Hepatocyte (in vitro differentiated cells): ENCODE data around the gene ZG16B. TPM values are rescaled to one million over a fixed set of nuclear protein-coding genes. Genes with fewer than 3 reads are reported as not detected.

Experiments
- DNase-seq: peaks from one replicate; pipeline ENCODE4 v3.0.0-alpha.2; 2016; ENCODE audit warnings: low spot score
- H2AFZ ChIP-seq: fragments of 200-600 bp; sonication (generic); 2 replicates; pipeline ENCODE4 v1.6.0; 2016; ENCODE audit warnings: antibody characterized with exemption, mild to moderate bottlenecking
- H3K27ac ChIP-seq: fragments of 200-600 bp; sonication (generic); 2 replicates; pipeline ENCODE4 v1.5.1; 2016; ENCODE audit warnings: mild to moderate bottlenecking
- H3K27me3 ChIP-seq: fragments of 200-600 bp; sonication (generic); 2 replicates; pipeline ENCODE4 v1.6.1; 2016
- H3K36me3 ChIP-seq: fragments of 200-600 bp; sonication (generic); replicated peaks from 2 replicates; pipeline ENCODE4 v1.5.1; 2016; ENCODE audit warnings: low read depth; ENCODE audit not compliant: insufficient read depth
- H3K4me1 ChIP-seq: fragments of 200-600 bp; sonication (generic); 2 replicates; pipeline ENCODE4 v1.5.1; 2016; ENCODE audit warnings: mild to moderate bottlenecking, moderate library complexity; ENCODE audit not compliant: insufficient read depth
- H3K4me2 ChIP-seq: fragments of 200-600 bp; sonication (generic); 2 replicates; pipeline ENCODE4 v1.6.0; 2016
- H3K4me3 ChIP-seq: fragments of 200-600 bp; sonication (generic); 2 replicates; pipeline ENCODE4 v1.5.1; 2016; ENCODE audit warnings: mild to moderate bottlenecking
- H3K79me2 ChIP-seq: fragments of 200-600 bp; sonication (generic); 2 replicates; pipeline ENCODE4 v1.6.0; 2017; ENCODE audit warnings: mild to moderate bottlenecking
- H3K9me2 ChIP-seq: fragments of 200-600 bp; sonication (generic); replicated peaks from 2 replicates; pipeline ENCODE4 v1.6.0; 2017; ENCODE audit warnings: mild to moderate bottlenecking; ENCODE audit not compliant: insufficient read depth
- H3K9me3 ChIP-seq: fragments of 200-600 bp; sonication (generic); 2 replicates; pipeline ENCODE4 v1.5.1; 2016; ENCODE audit warnings: low read depth, mild to moderate bottlenecking
- H4K20me1 ChIP-seq: fragments of 200-600 bp; sonication (generic); 2 replicates; pipeline ENCODE4 v1.6.0; 2016; ENCODE audit warnings: mild to moderate bottlenecking; ENCODE audit not compliant: insufficient read depth, poor library complexity, severe bottlenecking
- CTCF ChIP-seq: fragments of 200-600 bp; sonication (generic); IDR thresholded peaks from 2 replicates; pipeline ENCODE4 v1.5.1; 2016; ENCODE audit warnings: antibody characterized with exemption, mild to moderate bottlenecking; ENCODE audit not compliant: poor library complexity
- EZH2 ChIP-seq: fragments of 200-600 bp; sonication (generic); IDR thresholded peaks from 2 replicates; pipeline ENCODE4 v1.6.1; 2016; ENCODE audit warnings: antibody characterized with exemption, mild to moderate bottlenecking, borderline replicate concordance
- EZH2phosphoT487 ChIP-seq: fragments of 200-600 bp; sonication (generic); IDR thresholded peaks from one replicate; pipeline ENCODE4 v1.6.1; 2018; ENCODE audit warnings: antibody characterized with exemption, mild to moderate bottlenecking, low read depth, moderate library complexity; ENCODE audit not compliant: unreplicated experiment, severe bottlenecking
- WGBS: methylation state at CpG from one replicate; pipeline ENCODE4 v1.1.6; 2016; ENCODE audit warnings: low lambda C conversion rate; ENCODE audit errors: missing lambda C conversion rate; 5-methylcytosine and 5-hydroxymethylcytosine counted together
- polyA plus RNA-seq: library from polyadenylated mRNA; unstranded; fragments of >200 nt; fragmentation: Nextera tagmentation; extraction: Ambion mirVana; gene quantifications from 2 replicates; pipeline ENCODE4 v1.2.1, GENCODE V29; 2016
- total RNA-seq: library from RNA; depleted of rRNA; stranded (reverse); fragments of >200 nt; gene quantifications from 2 replicates; pipeline ENCODE4 v1.2.3, GENCODE V29; 2014

ZG16B gene
- total and polyA plus RNA-seq, 2 experiments from 2014 or later = 4.3 to 4.9 TPM

- H3K4me1 ChIP-seq = peaks cover 8% of the 10 kb centered on the region
- no peaks in the 10 kb centered on the region for H3K27me3 ChIP-seq
- H3K79me2 ChIP-seq = no peaks in the 10 kb centered on the region
- H3K4me2 ChIP-seq = no peak overlapping the region
- no peaks in the 10 kb centered on the region for H3K9me2 ChIP-seq
- H3K36me3 ChIP-seq = no peaks in the 10 kb centered on the region
- H3K27ac ChIP-seq = no peak overlapping the region
- H3K9me3 ChIP-seq = no peaks in the 10 kb centered on the region
- no peak overlapping the region for H2AFZ ChIP-seq
- no peak overlapping the region for H3K4me3 ChIP-seq
- no peaks in the 10 kb centered on the region for H4K20me1 ChIP-seq
- no peak for DNase-seq
- TF ChIP-seq CTCF (no peak), EZH2 (no peak), EZH2phosphoT487 (no peak)
- whole genome bisulfite sequencing = 90% methylated on average over 17 of the region's 17 CpGs
Measured at GRCh38 chr16:2828876-2829430, 1.1 kb upstream of the ZG16B start.

- H3K4me2 ChIP-seq = no peak overlapping the region
- DNase-seq = no peak
- H2AFZ ChIP-seq = no peak overlapping the region
- peak overlapping the region; percentile 67 for H3K27ac ChIP-seq
- no peaks in the 10 kb centered on the region for H3K27me3 ChIP-seq
- WGBS = 87% methylated on average over 5 of the region's 5 CpGs
- H3K4me3 ChIP-seq = no peak overlapping the region
- no peaks in the 10 kb centered on the region for H3K9me2 ChIP-seq
- H3K4me1 ChIP-seq = peaks cover 8% of the 10 kb centered on the region
- no peaks in the 10 kb centered on the region for H4K20me1 ChIP-seq
- TF ChIP-seq EZH2phosphoT487 (no peak), CTCF (no peak), EZH2 (no peak)
- H3K79me2 ChIP-seq = no peaks in the 10 kb centered on the region
- H3K36me3 ChIP-seq = no peaks in the 10 kb centered on the region
- no peaks in the 10 kb centered on the region for H3K9me3 ChIP-seq
Measured at GRCh38 chr16:2830355-2830695, 222 bp downstream of the ZG16B start.

GRCh38 chr16:2831203-2831602 lies 1.1 kb downstream of the ZG16B start:
- Histone ChIP-seq H3K79me2 (no peaks in the 10 kb centered on the region), H3K4me3 (no peak overlapping the region), H3K9me3 (no peaks in the 10 kb centered on the region), H3K36me3 (no peaks in the 10 kb centered on the region), H3K27ac (no peak overlapping the region), H2AFZ (no peak overlapping the region), H3K4me2 (no peak overlapping the region), H3K27me3 (no peaks in the 10 kb centered on the region), H4K20me1 (no peaks in the 10 kb centered on the region), H3K4me1 (peaks cover 11% of the 10 kb centered on the region), H3K9me2 (no peaks in the 10 kb centered on the region)
- TF ChIP-seq EZH2phosphoT487 = no peak
- 89% methylated on average over 15 of the region's 15 CpGs for WGBS
- no peak for DNase-seq

- no peak overlapping the region for H3K4me2 ChIP-seq
- peaks cover 13% of the 10 kb centered on the region for H3K4me1 ChIP-seq
- H3K79me2 ChIP-seq = no peaks in the 10 kb centered on the region
- no peaks in the 10 kb centered on the region for H3K9me2 ChIP-seq
- no peaks in the 10 kb centered on the region for H3K9me3 ChIP-seq
- TF ChIP-seq EZH2phosphoT487 (no peak), EZH2 (no peak), CTCF (no peak)
- no peak overlapping the region for H2AFZ ChIP-seq
- H3K27ac ChIP-seq = no peak overlapping the region
- no peak for DNase-seq
- 71% methylated on average over 7 of the region's 7 CpGs for WGBS
- H4K20me1 ChIP-seq = no peaks in the 10 kb centered on the region
- no peaks in the 10 kb centered on the region for H3K27me3 ChIP-seq
- no peaks in the 10 kb centered on the region for H3K36me3 ChIP-seq
- H3K4me3 ChIP-seq = no peak overlapping the region
Measured at GRCh38 chr16:2833776-2834175, 3.7 kb downstream of the ZG16B start.
